GM19468 (cell line): ENCODE data around the gene ACTN2.
"Not testable (repeated sequence)": the region's sequence is repeated elsewhere in the genome, so short reads cannot be mapped to it uniquely, and the experiment has no call there.

Experiments
- ATAC-seq: cut with Tn5 transposase; IDR thresholded peaks from one replicate; pipeline ENCODE4 v1.9.1; 2021; ENCODE audit warnings: mild to moderate bottlenecking, moderate library complexity, moderate number of reproducible peaks; ENCODE audit not compliant: unreplicated experiment; ENCODE audit errors: extremely low read depth

ACTN2 gene

DNA sequence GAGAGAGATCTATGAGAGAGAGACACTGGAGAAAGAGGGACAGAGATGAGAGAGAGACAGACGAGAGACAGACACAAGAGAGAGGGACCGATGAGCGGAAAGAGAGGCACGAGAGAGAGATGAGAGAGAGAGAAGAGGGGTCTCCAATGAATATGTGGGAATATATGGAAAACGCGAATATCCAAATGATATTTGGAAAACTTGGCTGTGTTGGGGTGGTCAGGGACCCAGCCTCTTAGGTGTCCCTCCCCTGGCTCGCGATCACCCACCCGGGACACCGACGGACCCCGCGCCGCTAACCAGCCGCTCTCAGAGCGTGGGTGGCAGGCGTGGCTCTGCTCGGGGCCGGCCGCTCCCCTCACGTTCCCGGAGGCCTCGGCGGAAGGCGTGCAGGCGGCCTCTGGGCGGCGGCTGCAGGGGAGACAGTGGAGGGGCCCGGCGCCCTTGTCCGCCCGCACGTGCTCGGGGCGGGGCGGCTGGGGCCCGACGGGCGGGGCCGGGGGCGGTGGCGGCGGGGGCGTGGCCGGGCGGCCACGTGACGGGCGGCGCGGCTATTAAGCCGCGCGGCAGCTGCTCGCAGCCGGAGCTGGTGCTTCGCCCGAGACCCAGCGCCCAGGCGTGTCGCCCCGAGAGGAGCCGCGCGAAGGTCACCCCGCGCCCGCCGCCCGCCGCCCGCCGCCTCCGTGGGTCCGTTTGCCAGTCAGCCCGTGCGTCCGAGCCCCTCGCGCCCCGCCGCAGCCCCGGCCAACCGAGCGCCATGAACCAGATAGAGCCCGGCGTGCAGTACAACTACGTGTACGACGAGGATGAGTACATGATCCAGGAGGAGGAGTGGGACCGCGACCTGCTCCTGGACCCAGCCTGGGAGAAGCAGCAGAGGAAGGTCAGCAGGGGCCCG, at the start of gene ACTN2:
ACTN2 (plus strand) TSS at position 583 of the 898 bp plus-strand sequence; CDS start at position 758, 175 bp downstream.
- ATAC-seq, result peak; percentile 69

DNA sequence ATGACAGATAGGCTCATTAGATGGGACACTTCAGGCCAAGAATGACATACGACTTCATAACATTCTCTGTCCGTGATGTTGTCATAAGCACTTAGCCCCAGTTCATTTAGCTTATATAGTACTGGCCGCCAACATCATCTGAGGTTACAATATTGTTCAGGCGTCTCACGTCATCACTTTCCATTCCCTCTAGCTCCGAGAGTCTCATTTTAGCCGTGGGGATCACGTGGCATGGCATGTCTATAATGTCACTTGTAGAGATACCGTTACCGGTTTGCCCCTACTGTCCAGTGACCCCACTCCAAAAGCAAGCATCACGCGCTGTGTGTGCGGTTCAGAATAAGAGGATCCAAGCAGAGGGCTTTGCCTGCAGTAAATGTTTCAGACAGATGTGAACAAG, 47.4 kb upstream of the ACTN2 start:
- no peak for ATAC-seq

DNA sequence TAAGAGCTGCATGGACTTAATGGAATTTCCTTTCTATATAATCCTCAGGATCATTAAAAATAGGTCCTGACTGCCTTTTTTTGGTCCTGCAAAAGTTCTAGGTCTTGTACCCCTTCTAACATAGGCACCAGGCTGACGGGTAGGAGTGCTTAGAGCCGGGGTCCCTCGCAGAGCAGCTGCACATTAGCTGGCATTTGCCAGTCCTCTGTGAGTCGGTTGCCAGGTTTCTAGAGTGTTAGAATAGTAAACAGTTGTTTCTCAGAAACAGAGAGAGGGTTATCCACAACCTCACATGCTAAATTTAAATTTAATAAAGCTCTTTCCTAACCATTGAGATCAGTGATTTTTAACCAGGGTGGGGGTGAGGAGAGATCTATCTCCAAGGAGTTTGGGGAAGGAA, 46.6 kb upstream of the ACTN2 start:
- ATAC-seq, result no peak

DNA sequence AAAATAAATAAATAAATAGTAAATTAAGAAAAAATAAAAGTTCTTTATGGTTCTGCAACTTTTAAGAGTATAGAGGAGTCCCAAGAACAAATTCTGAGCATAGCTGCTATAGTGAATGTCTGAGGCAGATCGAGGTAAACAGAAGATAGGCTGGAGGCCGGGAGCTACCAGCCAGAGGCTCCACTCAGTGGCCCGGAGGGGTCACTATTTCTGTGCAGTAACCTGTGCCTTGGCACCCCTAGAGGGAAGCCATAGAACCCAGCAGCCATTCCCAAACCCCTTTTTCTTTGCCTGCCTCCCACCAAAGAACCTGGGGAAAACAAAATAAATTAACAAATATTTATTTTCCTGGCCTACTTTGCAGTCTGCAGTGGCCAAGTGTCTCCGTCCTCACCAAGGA, 43.5 kb upstream of the ACTN2 start:
- ATAC-seq, result no peak

DNA sequence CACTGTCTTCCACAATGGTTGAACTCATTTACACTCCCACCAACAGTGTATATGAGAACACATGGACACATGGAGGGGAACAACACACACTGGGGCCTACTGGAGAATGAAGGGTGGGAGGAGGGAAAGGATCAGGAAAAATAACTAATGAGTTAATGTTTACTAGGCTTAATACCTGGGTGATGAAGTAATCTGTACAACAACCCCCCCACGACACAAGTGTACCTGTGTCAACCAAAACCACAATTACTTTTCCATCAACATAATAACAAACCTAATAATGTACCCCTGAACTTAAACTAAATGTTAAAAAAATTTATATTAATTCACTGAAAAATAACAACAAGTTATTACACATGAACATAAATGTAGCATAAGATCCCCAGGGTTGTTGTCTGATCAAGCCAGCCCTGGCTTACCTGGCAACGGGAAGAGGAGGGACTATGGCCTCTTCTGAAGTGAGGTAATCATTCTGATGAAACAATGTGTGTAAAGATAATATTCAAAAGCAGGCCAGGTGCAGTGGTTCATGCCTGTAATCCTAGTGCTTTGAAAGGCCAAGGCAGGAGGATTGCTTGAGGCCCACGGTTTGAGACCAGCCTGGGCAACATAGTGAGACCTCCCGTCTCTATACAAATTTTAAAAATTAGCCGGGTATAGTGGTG, 41.2 kb upstream of the ACTN2 start:
- ATAC-seq, result no peak

DNA sequence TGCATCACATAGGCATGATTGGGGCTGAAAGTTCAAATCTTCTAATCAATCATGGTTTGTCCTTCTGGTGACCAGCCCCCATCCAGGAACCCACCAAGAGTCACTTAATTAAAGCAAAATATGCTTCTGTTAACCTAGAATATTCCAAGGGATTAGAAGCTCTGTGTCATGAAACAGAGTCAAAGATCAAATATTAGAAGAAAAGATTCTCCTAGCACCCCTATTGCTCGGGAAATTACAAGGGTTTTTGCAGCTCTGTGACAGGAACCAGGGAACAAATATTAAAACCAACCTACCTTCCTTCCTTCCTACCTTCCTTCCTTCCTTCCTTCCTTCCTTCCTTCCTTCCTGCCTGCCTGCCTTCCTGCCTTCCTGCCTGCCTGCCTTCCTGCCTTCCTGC, 31.8 kb upstream of the ACTN2 start:
- ATAC-seq, result no peak

DNA sequence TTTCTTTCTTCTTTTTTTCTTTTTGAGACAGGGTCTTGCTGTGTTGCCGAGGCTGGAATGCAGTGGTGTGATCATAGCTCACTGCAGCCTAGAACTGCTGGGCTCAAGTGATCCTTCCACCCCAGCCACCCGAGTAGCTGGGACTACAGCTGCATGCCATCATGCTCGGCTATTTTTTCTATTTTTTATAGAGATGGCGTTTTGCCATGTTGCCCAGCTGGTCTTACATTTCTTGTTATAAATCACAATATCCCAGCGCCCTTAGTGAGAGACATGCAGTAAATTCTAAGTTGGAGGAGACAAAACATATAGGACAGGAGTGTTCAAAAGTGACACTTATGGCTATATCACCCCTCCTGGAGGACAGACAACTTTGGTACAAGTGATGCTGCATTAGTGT, 31.3 kb upstream of the ACTN2 start:
- no peak for ATAC-seq

DNA sequence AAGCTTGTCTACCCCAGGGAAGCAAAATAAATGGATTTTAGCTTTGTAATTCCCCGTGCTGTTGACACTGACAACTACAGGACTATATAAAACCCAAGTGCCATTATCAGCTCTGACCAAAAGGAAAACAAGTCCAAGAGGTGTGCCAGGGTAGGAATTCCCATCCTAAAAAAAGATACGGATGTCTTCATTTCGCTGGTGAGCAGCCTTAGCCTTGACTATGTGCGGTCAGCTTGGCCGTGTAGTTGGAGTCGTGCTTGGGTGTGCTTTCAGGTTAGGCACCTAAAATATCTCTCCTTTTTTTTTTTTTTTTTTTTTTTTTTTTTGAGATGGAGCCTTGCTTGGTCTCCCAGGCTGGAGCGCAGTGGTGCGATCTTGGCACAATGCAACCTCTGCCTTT, 28.9 kb upstream of the ACTN2 start:
- ATAC-seq, result no peak

DNA sequence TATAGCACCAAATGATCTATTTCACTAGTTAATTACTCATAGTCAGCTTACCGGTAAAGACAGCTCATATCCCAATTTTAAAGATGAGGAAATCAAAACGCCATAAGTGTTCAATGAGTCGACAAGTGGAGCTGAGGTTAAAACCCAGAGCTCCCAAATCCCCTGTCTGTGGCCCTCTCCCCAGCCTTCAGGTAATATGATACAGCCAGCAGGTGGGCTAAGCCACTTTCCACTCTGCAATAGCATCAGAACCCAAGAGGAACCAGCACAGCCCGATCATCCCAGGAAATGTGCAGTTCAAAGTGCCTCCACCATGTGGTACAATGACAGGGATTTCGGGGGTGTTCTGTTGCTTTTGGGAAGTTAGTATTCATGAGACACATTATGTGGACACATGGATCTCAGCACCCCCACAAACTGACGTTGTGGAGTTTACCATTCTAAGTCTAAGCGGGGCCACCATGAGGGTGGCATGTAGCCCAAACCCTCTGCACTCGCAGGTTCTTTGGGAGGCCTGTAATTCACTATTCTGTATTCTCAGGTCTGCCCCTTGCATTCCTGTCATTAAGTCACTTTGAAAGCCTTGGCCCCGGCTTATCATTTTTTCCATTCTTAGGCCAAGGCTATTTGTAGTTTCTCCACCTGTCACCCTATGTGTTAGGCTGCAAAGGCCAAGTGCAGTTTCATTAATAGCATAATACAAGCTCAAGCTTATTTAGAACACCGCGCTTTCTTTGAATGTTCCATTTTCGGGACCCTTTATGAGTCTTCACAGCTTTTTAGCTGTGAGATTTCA, 26.3 kb upstream of the ACTN2 start:
- no peak for ATAC-seq

DNA sequence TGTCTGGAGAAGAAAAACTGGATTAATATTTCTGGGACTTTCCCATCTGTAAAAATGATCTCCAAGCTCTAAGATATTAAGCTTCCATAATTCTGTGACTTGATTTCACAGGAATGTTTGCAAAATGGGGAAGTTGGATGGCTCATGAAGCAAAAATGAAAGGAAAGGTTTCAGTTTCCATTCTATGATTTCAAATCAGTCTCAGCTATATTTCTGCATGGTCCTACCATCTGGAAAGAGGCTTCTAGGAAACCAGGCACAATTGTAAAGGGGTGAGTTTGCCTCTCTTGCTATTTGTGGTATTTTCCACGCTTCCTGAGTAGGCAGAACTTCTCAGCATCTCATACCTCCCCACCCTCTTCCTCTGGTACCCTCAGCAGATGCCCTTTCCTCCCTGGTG, 22.4 kb upstream of the ACTN2 start:
- ATAC-seq, result no peak

DNA sequence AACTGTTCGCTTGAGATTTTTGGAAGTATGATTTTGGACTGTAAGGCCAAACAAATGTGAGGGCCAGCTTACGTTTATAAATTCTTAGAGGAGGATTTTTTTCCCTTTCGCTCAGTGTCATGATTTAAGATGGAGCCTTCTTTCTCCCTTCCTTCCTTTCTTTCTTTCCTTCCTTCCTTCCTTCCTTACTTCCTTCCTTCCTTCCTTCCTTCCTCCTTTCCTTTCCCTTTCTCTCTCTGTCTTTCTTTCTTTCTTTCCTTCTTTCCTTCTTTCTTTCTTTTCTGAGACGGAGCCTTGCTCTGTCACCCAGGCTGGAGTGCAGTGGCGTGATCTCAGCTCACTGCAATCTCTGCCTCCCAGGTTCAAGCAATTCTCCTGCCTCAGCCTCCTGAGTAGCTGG, 17.4 kb upstream of the ACTN2 start:
- not testable (repeated sequence) for ATAC-seq

DNA sequence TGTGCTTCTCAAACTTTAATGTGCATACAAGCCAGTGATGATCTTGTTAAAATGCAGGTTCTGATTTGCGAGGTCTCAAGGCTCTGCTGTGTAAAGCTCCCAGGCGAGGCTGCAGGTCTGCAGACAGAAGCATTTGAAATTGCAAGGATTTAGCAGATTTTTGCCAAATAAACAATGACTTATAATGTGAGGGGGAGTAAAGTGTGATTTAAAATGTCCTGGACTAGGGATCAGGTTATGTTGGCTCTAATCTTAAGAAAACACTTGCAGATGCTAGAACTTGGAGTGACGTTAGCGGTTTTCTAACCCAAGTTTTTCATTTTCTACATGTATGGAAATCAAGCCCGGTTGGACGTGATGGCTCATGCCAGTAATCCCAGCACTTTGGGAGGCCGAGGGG, 16.2 kb upstream of the ACTN2 start:
- ATAC-seq, result no peak

DNA sequence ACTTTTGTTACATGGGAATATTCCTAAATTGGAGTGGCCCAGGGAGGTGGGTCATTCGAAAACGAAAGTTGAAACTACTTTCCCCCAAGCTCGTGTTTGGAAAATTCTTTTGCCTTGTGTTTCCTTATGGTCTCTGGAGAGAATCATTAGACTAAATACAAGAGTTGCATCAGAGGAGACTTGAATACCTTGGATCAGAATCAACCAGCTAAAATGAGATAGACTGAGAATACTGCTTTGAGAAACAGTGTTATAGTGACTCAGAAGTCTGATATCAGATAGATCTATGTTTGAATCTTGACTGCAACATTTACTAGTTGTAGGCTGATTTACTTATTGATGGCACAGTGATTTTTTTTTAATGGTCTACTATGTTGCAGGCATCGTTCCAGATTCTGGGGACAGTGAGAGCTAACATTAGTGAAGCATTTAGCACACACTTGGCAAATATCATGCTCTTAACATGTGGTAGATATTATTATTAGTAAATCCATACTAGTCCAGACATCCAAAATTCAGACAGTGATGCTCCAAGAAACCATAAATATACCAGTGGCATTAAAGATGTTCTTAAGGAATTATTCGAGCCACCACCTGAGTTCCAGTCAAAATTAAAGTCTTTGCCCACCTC, 12.9 kb upstream of the ACTN2 start:
- no peak for ATAC-seq

DNA sequence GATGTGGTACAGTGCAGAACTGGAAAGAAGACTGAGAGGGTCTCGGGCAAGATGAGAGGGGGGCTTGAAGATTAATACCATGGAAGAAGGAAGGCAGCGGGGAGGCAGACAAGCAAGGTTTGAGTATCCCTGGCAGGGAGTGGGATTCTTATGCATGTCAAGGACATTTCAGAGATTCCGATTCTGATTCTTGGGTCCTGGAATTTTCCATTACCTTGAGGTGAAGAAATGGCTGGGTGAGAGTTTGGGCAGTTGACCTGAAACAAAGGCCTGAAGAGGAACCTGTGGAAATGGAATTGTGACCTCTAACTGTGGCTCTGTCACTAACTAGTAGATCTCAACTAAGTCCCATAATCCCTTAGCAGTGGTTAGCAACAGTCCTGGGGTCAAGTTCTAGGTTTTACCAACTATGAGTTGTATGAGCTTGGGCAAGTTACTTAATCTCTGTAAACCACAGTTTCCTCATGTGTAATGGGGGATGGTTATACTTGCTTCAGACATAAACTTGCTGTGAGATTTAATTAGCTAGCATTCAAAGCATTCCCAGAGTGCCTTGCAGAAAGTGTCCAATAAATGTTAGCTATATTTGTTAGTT, 8.6 kb upstream of the ACTN2 start:
- no peak for ATAC-seq

DNA sequence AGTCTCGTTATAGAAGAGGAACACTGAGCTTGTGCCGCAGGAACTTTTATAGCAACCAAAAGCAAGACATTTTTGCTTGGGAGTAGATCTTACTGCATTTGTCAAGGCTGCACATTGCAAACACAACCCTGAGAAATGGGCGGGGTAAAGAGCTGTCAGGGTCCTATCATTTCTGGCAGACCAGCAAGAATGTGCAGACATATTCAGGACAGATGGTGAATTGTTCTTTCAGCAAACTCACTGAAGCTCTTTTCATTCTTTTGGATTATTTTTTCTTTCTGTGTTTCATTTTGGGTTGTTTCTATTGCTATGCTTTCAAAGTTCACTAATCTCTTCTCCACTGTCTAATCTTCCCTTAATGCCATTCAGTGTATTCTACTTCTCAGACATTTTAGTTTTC, 5.1 kb upstream of the ACTN2 start:
- ATAC-seq, result no peak

DNA sequence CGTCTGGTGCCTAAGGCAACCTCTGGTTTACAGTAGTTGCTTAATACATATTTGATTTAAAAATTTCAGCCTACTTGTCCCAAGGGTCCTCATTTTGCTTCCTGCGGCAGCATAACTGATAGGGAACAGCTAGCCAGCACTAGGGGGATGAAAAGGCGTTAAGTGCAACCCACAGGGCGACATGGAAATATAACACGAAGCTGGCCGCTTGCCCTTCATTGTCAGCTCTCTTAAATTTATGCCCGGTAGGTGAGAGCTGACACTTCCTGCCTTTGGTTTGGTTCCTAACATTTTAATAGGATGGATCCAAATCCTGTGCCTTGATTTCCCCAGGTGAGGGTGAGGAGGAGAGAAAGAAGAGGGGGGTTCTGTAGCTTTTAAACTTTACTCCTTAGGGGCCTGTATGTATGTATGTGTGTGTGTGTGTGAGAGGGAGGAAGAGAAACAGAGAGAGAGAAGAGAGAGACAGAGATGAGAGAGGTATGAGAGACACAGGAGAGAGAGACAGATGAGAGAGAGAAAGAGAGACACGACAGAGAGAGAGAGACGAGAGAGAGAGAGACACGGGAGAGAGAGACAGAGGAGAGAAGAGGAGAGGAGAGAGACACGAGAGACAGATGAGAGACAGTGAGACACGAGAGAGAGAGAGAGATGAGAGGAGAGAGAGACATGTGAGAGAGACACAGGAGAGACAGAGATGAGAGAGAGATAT, 938 bp upstream of the ACTN2 start:
- ATAC-seq, result no peak

DNA sequence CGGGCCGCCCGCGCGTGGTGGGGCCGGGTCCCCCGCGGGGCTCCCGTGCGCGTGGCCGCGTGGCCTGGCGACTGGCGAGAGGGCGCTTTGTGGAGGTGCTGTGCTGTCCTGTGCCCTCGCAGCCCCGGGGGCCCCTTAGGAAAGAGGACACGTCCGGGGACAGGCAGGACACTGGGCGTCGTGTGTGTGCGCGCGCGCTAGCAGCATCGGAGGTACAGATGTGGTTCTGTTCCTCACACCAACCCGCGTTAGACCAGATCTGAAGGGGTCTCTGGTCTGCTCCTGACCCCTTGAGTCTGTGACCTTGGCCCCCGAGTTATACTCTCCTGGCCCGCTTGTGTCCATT, 489 bp downstream of the ACTN2 start:
- ATAC-seq, result no peak

DNA sequence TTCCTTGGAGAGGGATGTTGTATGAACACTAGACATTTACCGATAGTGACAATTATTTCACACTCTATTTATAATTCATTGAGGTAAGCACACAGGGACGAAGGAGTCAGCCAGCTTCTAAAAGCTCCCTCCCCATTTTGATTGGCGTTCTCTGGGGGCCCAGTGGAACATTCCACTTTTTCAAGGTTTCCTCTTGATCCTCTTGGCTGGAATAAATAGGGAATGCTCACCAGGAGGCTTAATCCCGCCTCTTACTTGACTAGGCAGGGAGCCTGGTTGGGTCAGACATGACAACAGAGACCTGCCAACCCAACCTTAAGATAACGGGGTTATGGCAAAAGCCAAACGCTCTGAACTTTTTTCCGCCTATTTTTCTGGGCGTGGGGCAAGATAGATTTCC, 974 bp downstream of the ACTN2 start:
- ATAC-seq, result no peak

DNA sequence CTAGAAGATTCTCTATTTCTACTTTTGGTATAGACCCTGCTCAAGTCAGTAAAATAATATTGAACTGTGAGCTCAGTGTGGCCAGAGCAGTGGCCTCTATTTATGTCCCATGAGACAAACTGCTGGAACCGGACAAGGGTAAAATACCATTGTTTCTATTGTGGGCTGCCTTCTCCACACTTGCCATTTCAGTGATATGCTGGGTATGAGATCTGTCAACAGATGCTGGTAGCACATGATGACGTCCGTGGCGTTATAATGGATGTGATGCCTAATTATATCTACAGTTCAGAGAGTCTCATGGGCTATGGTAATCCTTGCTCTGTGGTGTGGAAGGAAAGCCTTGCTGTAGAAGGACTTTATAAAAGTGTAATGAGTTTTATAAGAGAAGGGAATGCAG, 2.4 kb downstream of the ACTN2 start:
- ATAC-seq, result no peak
